GM10847 (cell line): ENCODE measurements around the gene MAP3K7.

ENCODE experiments used
- POLR2A ChIP-seq: IDR thresholded peaks from 2 replicates; pipeline ENCODE4 v1.6.1; 2011; ENCODE audit not compliant: insufficient read length; ENCODE audit errors: extremely low read depth

The MAP3K7 gene

GRCh38 chr6:90541221-90541620 is 45.7 kb downstream of the MAP3K7 start:
- TF ChIP-seq POLR2A, result no peak

- no peak for TF ChIP-seq POLR2A
Observed at GRCh38 chr6:90538278-90539046, 48.4 kb downstream of the MAP3K7 start.

GRCh38 chr6:90537723-90538258 is 49.1 kb downstream of the MAP3K7 start:
- no peak for TF ChIP-seq POLR2A

GRCh38 chr6:90537027-90537426 is 49.8 kb downstream of the MAP3K7 start:
- no peak for TF ChIP-seq POLR2A

GRCh38 chr6:90536520-90536919 is 50.4 kb downstream of the MAP3K7 start:
- TF ChIP-seq POLR2A, result no peak

- TF ChIP-seq POLR2A, result no peak
Observed at GRCh38 chr6:90534337-90535025, 52.4 kb downstream of the MAP3K7 start.

- TF ChIP-seq POLR2A, result no peak
Observed at GRCh38 chr6:90533615-90534336, 53.1 kb downstream of the MAP3K7 start.

- no peak for TF ChIP-seq POLR2A
Observed at GRCh38 chr6:90530882-90531281, 56.0 kb downstream of the MAP3K7 start.

- TF ChIP-seq POLR2A, result no peak
Observed at GRCh38 chr6:90525421-90525820, 61.5 kb downstream of the MAP3K7 start.

GRCh38 chr6:90523779-90524310 is 63.0 kb downstream of the MAP3K7 start:
- no peak for TF ChIP-seq POLR2A

- no peak for TF ChIP-seq POLR2A
Observed at GRCh38 chr6:90521955-90522354, 64.9 kb downstream of the MAP3K7 start.

- TF ChIP-seq POLR2A, result no peak
Observed at GRCh38 chr6:90516074-90516660, 70.7 kb downstream of the MAP3K7 start.

GRCh38 chr6:90514496-90514895 is 72.4 kb downstream of the MAP3K7 start:
- TF ChIP-seq POLR2A, result no peak

- TF ChIP-seq POLR2A, result no peak
Observed at GRCh38 chr6:90508753-90509152, 78.1 kb downstream of the MAP3K7 start.

- no peak for TF ChIP-seq POLR2A
Observed at GRCh38 chr6:90502866-90503407, 83.9 kb downstream of the MAP3K7 start.
